HG03354 (cell line): ENCODE measurements around the gene SPATA6.
"Not testable (repeated sequence)": the region's sequence is repeated elsewhere in the genome, so short reads cannot be mapped to it uniquely, and the experiment has no call there.

Experiments used
- ATAC-seq: cut with Tn5 transposase; IDR thresholded peaks from one replicate; pipeline ENCODE4 v1.9.1; 2021; ENCODE audit warnings: mild to moderate bottlenecking; ENCODE audit not compliant: unreplicated experiment, poor library complexity, severe bottlenecking

Gene SPATA6

DNA sequence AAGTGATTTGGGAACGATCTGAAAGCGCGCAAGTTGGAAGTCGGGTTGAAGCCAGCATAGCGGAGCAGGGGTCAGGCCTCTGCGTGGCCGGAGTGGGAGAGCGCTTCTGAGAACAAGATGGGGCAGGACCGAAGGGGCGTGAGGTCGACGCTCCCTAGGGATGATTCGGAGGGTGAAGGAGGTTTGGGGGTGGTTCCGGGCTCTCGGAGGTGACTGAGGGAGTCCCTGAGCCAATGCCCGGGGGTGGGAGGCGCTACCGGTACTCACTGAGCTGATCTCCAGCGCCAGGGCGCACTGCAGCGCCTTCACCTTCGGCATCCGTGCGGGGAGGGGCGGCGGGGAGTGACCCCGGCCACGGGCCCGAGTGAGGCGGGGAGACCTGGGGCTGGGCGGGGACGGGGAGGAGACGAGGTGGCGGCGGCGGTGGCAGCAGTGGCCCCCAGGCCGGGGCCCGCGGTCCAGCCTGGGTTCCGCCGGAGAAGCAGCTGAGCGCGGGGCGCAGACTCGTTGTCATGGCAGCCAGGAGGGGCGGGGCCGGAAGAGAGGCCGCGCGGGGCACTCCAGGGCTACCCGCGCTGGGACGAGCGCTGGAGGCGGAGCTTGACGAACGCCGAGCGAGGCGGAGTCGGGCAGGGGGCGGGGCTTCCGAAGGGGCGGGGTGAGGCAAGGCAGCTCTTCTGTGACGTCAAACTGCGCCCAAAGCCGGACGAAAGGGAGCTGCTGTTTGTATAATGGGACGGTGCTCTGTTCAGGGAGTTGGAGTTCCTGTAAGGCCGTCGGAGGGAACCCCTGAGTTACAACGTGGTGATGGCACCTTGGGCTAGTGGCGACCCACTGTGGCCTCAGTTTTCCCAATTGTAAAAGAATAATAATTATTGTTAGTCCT, at the start of gene SPATA6:
SPATA6 (minus strand) TSS at position 514 of the 886 bp plus-strand sequence; CDS start at position 318, 196 bp downstream.
- peak; percentile 99 for ATAC-seq

DNA sequence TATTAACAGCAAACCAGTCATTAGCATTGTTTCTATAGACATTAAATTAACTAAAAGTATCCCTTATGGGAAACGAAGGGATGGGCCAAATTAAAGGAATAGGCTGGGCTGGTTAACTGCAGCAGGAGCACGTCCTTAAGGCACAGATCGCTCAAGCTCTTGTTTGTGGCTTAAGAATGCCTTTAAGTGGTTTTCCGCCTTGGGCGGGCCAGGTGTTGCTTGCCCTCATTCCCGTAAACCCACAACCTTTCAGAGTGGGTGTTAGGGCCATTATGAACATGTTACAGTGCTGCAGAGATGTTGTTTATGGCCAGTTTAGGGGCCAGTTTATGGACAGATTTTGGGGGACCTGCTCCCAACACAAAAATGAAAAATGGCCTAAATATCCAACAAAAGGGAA, 47.9 kb upstream of the SPATA6 start:
- not testable (repeated sequence) for ATAC-seq

- ATAC-seq, result no peak
These were observed 34.9 kb upstream of the SPATA6 start for GRCh38 chr1:48506870-48507269.

DNA sequence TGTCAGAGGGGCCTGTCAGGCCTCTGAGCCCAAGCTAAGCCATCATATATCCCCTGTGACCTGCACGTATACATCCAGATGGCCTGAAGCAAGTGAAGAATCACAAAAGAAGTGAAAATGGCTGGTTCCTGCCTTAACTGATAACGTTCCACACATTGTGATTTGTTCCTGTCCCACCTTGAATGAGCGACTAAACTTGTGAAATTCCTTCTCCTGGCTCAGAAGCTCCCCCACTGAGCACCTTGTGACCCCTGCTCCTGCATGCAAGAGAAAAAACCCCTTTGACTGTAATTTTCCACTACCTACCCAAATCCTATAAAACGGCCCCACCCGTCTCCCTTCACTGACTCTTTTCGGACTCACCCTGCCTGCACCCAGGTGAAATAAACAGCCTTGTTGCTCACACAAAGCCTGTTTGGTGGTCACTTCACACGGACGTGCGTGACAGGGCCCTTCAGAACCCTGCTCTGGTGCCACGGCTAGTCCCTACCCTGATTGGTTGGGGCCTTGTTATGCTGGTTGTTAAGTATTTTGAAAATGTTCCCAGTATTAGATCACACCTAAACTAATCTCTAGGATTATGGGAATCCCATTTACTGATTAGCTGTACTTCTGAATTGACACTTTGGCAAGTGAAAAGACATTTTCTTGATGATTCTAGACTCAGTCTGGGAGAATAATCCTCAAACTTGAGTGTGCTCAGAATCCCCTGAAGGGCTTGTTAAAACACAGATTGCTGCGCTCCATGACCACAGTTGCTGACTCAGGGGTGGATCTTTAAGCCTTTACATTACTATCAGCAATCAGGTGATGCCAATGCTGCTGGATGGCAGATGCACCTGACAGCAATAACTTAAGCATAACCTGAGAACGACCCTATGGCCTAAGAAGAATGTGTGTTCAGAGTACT, 28.8 kb upstream of the SPATA6 start:
- no peak for ATAC-seq

DNA sequence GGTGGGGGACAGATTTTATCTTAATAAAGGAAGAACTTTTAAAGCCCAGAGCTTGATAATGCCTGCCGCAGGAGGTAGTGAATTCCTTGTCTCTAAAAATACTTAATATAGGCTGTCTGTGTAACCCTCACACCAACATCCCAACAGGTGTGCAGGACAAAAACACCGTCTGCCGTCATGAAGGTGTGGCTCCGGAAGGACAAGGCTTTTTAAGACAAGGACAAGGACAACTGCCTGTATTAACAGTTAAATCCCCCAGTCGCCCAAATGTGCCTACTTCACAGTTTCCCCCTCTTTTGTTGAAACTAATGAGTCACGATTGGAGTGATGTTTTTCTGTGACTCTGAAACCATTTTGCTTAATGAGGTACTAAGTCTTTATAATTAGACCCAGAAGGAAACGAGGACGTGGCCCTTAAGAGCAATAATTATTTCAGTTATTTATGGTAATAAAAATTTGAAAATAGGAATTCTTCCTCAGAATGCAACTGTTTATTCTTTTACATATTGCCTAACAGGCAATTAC, 27.3 kb upstream of the SPATA6 start:
- no peak for ATAC-seq

DNA sequence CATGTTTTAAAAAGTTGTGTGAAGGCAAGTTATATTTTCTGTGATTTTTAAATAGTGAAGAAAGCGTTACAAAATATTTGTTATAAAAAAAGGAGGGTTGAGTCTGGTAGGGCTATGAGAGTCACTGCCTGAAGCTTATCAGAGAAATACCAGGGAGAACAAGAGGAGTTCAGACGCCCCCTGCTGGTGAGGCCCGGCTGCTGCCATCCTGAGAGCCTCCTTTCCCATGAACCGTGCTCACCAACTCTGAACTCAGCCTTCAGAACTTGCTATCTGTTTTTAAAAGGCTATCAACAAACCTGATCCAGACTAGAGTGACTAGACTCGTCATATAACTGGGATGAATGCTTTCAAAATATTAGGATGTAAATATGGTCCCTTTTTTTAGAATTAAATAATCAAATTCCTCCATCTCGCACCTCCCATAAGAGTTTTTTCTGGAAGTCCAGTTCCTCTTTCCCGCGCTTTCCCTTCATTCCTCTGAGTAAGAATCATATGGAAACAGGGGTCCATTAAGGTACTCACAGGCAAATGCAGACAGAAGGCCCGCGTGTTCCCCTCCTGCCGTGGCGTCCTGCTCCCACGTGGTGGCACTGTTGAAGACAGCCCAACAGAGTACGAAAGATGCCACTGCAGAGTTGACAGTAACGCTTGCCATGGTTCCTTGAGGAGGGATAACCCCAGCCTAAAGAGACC, 26.2 kb upstream of the SPATA6 start:
- peak; percentile 96 for ATAC-seq

DNA sequence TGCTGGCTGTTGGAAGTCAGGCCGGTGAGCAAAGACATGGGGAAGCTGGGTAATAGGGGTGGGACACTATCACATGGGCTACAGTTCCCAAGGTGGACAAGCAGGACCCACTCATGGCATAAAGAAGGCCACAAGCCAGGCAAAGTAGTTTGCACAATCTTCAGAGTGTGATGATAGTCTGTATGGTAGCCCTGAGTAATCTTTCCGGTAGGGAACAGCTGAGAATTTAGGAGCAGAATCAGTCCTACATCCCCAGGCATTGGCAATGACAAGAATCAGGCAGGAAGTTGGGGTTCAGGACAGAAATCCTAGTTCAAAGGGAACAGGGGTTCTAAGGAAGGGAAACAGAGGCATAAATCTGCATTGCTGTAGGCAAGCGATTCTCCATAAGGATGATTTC, 23.9 kb upstream of the SPATA6 start:
- ATAC-seq, result no peak

DNA sequence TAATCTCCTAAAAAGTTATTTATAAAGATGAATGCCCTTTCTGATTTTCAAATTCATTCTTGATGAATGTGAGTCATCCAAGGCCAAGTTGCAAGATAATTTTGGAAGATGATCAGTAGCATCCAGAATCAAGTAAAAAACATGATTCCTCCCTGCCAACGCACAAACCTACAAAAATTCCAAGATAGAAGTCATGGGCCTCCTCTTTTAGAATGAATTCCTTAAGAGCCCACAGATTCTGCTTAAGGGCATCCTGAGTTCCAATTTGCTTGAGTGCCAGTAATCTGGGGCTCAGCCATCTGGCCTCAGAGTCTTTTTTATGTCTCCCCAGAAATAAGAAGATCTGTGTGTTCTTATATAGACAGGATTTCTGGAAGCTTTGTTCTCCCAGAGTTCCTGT, 23.2 kb upstream of the SPATA6 start:
- ATAC-seq, result no peak

DNA sequence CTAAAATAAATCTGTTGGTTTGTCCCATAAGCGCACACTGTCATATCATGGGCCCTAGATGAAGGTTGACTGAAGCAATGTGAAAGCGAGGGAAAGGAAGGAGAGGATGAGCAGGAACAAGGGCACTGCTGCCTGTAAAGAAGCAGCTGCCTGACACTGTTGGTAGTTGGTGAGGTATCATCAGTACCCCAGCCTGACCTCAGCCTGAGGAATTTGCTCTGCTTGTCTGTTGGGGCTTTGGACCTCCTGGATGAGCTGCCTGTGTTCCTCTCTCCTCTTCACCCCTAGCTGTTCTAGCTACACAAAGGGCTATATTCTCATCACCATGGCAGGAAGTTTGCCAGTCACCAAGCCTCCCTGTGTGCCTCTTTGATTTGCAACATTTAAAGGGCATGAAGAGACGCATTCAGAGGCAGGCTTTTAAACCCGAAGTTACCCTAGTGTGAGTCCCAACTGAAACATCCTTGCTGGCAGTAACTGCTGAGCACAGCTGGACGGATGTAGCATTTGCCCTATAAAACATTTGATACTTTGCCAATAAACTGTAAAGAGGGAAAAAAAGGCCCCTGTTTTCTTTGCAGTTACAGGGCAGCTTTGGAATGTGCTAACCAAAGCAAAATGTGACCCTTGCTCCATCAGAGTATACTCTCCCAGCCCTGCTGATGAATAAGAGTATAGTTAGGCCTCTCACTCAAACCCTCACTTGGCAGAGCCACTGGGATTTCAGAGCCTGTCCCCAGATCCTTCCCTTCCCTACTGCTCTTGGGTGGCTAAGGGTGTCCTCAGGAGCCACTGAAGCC, 22.2 kb upstream of the SPATA6 start:
- ATAC-seq, result no peak

- ATAC-seq, result no peak
These were observed 21.0 kb upstream of the SPATA6 start for GRCh38 chr1:48493041-48493440.

GRCh38 chr1:48492392-48492791, 20.4 kb upstream of the SPATA6 start:
- ATAC-seq, result no peak

DNA sequence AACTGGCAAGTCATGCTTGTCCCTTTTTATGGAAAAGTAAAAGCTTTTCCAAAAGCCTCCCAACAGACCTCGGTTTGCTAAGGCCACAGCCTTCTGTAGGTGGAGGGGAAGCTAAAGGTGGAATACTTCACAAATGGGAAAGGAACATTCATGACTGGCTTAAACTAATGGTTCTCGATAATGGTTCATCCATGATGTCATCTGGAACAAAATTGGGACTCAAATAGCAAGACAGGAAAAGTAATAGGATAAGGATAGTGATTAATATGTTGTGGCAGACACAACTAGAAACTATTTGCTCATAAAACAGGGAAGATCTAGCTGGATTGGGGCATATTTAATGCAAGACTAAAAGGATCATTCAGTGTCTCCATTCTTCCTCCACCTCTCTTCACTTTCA, 16.7 kb upstream of the SPATA6 start:
- ATAC-seq, result no peak

DNA sequence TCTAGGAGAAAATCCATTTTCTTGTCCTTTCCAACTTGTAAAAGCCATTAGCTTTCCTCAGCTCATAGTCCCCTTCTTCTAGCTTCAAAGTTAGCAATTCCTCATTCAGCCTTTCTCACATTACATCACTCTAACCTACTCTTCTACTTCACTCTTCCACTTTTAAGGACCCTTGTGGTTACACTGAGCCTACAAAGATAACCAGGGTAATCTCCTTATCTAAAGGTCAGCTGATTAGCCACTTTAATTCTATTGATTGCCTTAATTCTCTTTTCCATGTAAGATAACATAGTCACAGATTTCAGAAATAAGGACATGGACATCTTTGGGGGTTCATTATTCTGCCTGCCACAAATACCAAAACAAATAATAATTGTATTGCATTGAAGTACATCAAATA, 8.5 kb upstream of the SPATA6 start:
- no peak for ATAC-seq

DNA sequence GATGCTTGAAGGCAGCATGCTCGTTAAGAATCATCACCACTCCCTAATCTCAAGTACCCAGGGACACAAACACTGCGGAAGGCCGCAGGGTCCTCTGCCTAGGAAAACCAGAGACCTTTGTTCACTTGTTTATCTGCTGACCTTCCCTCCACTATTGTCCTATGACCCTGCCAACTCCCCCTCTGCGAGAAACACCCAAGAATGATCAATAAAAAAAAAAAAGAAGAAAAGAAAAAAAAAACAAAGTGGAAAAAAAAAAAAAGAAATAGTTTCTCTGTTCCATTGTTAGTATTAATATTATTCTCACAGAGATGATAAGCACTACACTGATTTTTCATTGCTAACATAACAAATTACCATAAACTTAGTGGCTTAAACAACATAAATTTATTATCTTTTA, 8.0 kb upstream of the SPATA6 start:
- ATAC-seq, result not testable (repeated sequence)

DNA sequence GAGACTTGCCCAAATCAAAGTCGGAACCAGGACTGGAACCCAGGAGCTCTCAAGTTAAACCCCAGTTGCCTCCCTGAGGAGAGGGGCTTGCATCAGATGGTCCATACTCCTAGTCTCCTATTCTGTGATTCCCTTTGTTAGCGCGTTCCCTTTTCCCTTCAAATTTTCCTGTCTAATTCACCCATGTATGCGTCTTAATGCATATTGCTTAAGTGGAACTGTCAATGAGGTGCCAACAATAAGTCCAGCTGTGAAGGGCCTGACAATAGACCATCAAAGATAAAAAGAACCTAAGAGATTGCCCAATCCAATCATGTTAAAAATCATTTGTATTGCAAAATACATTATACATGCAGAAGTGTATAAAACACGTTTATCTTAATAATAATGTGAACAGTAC, 634 bp upstream of the SPATA6 start:
- ATAC-seq, result no peak

GRCh38 chr1:48470950-48471690, 884 bp downstream of the SPATA6 start:
- no peak for ATAC-seq

DNA sequence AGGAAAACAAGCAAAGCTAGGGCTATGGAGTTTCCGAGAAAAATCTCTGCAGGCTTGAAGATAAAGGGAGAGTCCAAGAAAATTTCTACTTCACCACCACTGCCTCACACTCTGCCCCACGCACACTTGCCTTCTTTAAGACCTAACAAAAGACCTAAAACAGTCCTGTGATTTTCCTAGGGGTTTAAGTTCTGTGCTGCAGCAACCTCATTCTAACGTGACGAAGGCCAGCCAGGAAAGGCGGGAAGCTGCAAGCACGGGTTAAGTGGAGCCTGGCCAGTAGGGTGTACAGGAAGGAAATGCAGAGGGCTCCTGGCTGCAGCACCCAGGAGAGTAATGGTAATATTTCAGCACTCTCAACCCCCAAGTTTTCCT, 1.5 kb downstream of the SPATA6 start:
- ATAC-seq, result no peak

GRCh38 chr1:48469616-48470480, 2.2 kb downstream of the SPATA6 start:
- no peak for ATAC-seq
